HG02840 (cell line): ENCODE results near the gene ATOSB.
A peak's percentile ranks its signal among the peaks of the same experiment; 100 is the strongest.
"Not testable (repeated sequence)": the region's sequence is repeated elsewhere in the genome, so short reads cannot be mapped to it uniquely, and the experiment has no call there.

Experiments
- ATAC-seq: cut with Tn5 transposase; IDR thresholded peaks from one replicate; pipeline ENCODE4 v1.9.1; 2021; ENCODE audit warnings: mild to moderate bottlenecking, moderate library complexity, moderate number of reproducible peaks; ENCODE audit not compliant: unreplicated experiment, low FRiP score

Gene ATOSB, protein sequence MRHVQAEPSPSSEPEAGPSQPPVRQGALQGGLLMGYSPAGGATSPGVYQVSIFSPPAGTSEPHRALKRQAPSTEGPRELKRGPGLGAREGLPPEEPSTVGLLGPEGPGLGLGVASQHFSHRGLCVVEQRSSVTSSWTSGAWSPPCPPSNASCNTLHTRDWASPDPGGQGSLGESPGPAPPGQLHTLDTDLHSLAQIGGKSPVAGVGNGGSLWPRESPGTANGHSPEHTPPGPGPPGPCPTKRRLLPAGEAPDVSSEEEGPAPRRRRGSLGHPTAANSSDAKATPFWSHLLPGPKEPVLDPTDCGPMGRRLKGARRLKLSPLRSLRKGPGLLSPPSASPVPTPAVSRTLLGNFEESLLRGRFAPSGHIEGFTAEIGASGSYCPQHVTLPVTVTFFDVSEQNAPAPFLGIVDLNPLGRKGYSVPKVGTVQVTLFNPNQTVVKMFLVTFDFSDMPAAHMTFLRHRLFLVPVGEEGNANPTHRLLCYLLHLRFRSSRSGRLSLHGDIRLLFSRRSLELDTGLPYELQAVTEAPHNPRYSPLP

DNA sequence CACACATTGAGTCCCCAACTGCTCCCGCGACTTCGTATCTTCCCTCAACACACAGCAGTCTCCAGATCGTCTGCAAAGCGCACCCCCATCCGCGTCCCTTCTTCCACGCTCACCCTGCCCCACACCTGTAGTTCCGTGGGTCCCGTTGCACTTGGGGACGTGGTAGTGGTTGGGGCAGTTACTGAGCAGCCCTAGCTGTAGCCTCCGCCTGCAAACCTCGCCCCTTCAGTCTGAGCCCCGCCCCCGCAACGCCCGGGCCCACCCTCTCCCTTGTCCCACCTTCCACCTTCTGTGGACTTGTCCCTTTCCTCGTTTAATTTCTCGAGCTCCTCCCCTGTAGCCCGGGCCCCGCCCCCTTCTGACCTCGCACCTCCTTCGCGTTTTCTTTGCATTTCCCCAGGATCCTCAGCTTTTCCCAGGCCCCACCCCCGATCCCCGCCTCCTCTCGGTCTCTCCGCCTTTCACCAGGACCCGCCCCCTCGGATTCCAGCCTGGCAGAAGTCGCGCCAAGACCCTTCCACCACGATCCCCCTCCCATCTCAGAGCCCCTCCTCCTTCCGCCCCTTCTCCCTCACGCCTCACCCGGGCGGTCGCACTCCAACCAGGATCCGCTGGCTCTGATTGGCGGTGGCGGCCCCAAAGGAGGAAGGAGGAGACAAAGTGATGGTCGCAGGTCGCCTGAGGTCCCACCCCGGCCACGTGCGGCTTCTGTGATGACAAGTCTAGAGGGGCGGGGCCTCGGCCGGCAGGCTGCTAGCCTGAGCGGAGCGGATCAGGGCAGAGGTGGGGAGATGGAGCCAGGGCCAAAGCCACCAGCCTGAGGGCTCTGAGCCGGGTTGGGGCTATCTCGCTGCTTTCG lies at the start of gene ATOSB:
Gene ATOSB, minus strand, starts transcription at position 183 of the 859 bp plus-strand sequence. CDS start 7,588 bp downstream, outside the sequence.
- peak; percentile 55 for ATAC-seq

DNA sequence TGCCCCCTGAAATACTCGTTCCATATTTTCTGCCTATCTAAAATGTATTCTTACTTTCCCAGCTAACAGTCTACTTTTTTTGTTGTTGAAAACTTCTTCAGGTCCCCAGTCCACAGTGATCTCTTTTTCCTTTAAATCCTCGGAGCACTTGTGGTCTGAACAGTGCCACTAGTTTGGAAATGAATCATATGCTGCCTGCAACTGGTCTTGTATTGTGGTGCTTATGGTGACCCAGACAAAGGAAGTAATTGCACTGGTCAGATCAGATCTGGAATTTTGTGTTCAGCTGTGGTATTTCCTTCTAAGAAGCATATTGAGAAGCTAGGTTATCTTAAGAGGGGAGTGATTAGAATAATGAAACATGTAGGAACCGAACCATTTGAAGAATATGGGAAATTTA lies 49.0 kb upstream of the ATOSB start:
- ATAC-seq, result no peak

DNA sequence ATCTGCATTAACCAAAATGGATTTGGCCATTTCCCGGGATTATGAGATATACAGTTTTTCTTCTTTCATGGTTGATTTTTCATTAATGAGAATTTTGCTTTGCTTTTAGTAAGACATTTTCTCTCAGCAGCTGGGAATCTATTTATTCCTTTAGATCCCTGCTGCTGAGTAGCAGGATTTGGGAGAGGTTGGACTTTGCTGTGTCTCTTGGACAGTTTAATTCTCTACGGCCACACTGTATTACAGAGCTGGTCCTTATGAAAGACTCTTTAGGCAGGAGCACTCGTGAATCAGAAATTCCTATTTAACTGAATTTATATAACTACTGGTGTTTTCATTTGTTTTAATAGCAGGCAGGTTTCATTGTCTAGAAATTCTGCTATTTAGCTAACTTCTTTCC lies 47.8 kb upstream of the ATOSB start:
- no peak for ATAC-seq

DNA sequence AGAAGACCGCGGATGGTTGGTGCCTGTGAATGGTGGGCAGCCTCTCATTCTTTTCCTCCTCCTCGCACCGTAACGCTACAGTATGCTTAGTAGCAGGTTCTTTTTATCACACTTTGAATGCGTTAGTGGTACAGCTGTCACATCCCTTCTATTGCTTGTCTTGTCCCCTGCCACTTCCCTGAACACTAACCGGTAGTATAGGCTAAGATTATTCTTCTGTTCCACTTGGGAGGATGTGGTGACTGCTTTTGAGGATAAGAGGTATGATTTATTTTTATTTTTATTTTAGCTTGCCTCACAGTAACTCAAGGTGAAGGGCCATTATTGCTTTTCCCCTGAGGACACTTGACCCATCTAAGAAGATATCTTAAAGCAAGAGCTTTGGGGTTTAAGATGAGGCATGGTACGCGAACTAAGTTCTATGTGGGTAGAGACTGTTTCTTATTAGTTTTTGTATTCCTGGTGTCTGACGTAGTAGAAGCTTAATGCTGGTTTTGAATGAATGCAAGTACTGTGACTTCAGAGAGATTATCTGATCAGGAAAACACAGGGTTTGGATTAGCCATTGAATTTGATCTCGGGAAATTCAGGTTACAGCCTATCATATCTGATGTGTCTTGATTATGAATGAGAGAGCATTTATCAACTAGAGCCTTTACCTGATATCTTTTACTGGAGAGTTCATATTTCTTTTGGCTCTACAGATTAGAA lies 47.1 kb upstream of the ATOSB start:
- no peak for ATAC-seq

DNA sequence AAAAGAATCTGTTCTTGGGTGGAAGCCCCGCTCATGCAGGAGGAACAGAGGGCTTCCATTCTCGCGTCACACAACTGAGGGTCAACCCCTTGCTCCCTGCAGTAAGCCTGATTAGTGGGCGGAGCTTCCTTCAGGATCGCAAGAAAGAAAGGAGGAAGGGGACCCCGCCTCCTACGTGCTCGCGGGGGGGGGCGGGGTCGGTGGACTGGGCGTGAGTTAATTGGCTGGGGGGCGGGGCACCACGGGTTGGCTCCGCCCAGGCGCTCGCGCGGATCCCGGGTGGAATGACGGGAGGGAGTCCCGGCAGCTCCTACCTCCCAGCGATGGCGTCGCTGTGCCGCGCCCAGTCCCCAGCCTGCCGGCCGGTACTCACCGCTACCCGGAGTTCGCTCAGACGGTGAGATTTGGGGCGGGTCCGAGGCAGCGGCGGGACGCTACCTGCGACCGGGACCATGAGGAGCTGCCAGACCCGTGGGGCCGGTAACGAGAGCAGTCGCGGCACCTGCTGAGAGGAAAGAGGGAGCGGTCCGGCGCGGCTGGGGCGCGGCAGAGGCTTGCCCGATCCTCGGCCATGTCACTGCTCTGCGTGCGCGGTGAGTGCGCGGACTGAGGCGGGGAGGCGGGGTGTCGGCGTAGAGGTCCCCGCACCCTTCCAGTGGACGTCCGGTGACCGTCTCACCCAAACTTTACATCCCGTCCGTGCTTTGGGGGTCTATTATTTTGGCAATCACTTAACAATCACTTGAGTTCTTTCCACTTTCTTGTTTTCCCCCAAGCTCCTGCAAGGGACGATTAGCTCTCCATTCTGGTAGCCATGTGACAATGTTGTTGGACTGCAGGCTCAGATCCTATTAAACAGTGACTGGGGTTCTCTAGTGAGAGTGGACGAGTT lies 46.3 kb upstream of the ATOSB start, which contains the start of gene UNC13B:
Gene UNC13B, plus strand, starts transcription at position 297 of the 892 bp plus-strand sequence. Its CDS starts 275 bp downstream, at position 572.
- no peak for ATAC-seq

DNA sequence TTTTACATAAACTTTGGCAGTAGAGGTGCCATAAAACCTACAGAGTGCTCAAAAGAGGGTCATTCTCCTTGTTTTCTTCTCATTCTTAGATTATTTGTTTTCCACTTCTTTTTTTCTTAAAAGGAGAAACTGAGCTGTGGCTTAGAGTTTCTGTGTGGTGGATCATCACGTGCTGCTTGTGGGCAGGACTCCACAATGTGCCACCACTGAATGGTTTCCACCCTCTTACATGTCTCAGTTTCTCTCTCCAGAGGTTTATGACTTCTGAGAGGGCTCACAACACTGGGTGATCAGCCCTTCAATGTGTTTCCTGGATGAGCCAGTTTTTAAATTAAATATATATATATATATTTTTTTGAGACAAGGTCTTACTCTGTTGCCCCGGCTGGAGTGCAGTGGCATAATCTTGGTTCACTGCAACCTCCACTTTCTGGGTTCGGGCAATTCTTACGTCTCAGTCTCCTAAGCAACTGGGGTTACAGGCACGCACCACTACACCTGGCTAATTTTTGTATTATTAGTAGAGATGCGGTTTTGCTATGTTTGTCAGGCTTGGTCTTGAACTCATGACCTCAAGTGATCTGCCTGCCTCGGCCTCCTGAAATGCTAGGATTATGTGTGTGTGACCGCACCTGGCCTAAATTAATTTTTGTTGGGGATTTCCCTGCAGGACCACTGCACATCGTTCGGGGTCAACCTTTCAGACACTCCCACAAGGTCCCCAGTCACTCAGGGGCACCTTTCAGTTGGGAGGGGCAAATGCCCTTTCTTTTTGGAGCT lies 43.0 kb upstream of the ATOSB start:
- no peak for ATAC-seq

DNA sequence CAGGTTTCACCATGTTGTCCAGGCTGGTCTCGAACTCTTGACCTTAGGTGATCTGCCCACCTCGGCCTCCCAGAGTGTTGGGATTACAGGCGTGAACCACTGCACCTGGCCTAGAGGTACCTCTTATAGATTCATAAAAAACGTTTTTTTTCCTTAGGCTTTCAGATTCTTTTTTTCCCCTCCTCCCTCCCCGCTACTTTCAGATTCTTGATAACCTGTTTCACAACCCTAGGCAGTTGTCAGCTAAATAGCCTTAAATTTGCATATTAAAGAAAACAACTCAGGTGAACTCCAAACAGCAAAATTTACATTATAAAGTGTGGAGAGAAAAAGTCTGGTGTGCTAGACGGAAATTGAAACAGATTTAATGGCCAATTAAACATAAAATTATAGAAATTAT lies 42.2 kb upstream of the ATOSB start:
- not testable (repeated sequence) for ATAC-seq

DNA sequence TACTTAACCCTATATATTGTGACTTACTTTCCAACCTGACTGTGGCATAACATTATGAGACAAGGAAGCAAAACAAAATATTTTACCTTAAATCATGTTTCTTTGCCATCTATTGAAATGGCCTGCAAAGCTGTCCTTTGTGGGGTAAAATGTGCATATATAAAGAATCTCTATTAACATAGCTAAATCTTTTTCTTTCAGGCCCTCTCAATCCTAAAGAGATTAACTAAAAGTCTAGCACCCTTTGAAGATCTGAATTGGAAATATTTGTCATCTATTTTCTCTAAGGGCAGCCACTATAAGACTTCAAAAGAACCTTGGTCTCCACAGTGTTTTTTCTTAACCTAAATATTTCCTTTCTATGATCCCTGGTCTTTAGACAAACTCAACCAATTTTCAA lies 41.1 kb upstream of the ATOSB start:
- no peak for ATAC-seq

DNA sequence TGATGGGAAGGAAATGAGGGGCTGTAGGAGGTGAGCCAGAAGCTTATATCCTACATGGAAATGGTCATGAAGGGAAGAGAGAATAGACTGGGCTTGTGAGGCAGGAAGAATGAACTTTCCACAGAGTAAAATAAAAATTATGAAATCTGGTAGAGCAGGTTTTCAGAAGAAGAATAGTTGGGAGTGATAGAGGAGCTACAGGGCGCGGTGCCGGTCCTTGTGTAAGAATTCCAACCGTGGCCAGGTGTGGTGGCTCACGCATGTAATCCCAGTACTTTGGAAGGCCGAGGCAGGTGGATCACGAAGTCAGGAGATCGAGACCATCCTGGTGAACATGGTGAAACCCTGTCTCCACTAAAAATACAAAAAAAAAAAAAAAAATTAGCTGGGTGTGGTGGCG lies 37.3 kb upstream of the ATOSB start:
- no peak for ATAC-seq

DNA sequence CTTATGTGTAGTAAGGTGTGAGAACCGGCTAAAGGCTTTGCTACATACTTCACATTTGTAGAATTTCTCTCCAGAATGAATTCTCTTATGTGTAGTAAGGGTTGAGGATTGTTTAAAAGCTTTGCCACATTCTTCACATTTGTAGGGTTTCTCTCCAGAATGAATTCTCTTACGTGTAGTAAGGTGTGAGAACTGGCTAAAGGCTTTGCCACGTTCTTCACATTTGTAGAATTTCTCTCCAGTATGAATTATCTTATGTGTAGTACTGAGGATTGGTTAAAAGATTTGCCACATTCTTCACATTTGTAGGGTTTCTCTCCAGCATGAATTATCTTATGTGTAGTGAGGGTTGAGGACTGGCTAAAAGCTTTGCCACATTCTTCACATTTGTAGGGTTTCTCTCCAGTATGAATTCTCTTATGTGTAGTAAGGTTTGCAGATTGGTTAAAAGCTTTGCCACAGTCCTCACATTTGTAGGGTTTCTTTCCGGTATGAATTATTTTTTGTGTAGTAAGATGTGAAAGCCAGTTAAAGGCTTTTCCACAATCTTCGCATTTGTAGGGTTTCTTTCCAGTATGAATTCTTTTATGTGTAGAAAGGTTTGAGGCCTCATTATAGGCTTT lies 32.4 kb upstream of the ATOSB start:
- not testable (repeated sequence) for ATAC-seq

DNA sequence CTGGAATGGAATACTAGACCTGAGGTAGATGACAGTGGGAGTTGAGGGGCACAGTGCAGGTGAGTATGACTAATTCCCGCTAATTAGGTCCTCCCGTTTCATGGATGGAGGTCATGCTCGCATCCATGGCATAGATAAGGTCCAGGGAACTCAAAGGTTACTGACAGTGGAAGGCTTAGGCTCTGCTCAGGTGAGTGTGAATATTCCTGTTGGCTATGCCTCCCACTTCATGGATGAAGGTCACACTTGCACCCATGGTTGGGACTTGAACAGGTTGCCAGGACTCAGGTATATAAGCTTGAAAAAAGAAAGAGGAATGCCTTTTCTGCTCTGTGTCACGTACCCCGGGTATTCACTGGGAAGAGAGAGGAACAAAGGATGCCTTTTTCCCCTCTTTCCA lies 26.4 kb upstream of the ATOSB start:
- no peak for ATAC-seq

DNA sequence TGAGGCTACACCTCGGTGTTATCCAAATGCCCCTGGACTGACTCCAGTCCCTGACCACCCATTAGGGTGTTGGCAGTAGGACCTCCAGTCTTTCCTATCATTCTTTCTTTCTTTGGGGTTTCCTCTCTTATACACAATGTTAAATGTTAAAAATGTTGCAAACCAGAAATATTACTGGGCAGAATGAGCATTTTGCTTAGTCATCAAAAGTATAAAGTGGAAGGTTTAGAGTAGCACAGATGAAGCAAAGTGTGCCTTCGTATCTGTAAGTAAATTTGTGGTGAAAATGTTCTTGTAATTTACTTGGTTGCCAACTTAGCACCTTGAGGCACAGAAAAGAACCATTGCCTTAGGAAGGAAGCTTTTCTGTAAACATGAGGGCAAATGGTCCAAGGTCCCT lies 24.4 kb upstream of the ATOSB start:
- no peak for ATAC-seq

DNA sequence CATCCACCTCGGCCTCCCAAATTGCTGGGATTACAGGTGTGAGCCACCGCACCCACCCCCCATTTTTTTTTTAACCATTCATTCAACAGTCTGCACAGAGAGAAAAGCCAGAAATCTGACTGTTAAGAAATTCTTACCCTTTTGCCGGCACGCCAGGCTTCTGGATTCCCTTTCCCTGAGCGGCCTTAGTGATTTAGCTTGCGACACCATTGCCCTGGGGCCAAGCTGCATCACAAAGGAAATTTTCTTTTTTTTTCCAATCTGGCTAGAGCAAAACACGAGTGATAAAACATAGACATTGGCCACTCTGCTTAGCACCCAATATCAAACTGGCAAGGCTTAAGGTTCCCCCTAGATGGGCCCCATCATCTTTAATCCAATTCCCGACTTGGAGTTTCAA lies 21.2 kb upstream of the ATOSB start:
- no peak for ATAC-seq

DNA sequence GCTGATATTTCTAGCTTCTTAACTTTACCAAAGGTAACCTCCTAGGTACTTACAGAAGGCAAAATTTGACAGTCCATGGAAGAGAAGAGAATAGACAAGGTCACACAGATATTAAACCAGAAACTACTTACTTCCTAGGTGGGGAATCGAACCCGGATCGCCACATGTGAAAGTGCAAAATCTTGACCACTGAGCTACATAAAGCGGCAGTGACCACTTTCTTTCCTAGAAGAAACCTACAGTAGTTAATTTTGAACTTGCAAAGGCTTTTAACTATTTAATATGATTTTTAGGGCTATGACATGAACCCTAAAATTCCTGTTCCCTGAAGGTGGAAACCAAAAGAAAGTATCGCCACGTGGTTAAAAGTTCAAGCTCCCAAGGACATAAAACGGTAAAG lies 20.3 kb upstream of the ATOSB start:
- no peak for ATAC-seq

DNA sequence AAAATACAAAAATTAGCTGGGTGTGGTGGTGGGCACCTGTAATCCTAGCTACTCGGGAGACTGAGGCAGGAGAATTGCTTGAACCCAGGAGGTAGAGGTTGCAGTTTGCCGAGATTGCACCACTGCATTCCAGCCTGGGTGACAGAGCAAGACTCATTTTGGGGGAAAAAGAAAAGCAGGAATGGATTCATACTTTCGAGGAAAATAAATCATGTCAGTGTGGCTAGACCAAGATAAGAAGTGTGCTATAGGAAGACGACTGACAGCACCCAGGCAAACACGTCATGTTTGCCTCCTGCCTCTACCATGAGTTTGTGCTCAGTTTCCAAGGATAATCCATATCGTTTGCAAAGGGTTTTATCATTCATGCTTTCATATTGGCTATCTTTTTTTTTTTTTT lies 19.3 kb upstream of the ATOSB start:
- ATAC-seq, result no peak

DNA sequence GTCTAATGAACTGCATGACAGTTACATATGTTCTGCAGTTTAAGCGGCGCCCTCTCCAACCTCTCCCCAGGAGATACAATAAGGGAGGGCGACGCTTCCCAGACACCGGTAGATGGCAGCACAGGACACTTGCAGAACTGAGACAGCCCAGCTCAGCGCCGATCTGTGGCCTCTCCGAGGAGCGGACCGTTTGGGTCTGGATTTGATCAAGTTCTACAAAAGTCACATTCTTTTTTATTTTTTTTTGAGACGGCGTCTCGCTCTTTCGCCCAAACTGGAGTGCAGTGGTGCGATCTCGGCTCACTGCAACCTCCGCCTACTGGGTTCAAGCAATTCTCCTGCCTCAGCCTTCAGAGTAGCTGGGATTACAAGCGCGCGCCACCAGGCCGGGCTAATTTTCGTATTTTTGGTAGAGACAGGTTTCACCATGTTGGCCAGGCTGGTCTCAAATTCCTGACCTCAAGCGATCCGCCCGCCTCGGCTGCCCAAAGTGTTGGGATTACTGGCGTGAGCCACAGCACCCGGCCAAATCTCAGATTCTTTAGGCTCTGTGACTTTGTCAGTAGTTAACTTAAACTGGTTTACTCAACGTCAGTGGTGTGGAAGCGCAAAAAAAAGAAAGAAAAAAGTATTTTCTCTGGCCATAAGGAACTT lies 1.4 kb upstream of the ATOSB start:
- ATAC-seq, result peak; percentile 53

DNA sequence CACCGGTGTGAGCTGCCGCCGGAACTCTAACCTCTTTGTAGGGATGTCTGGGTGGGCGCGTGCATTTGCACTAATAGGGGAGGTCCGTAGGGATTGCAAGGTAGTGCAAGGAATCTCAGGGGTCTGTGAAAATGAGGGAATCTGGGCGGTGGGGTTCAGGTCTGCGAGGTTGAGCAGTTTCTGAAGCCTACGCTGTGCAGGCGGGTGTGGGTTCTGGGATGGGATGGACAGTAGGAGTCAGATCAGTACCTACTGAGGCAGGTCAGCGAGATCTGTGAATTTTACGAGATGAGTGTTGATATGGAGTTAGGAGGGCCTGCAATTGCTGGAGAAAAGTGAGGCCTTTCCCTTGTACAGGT lies 856 bp upstream of the ATOSB start:
- ATAC-seq, result peak; percentile 5
